Spleen (tissue), 13 donors: ENCODE data around the gene LCE5A. TPM values are rescaled to one million over a fixed set of nuclear protein-coding genes. Genes with fewer than 3 reads are reported as not detected.
A peak's percentile ranks its signal among the peaks of the same experiment; 100 is the strongest.

Experiments
- DNase-seq: peaks from one replicate; pipeline ENCODE4 v3.0.0-alpha.2; 2020
- H3K27ac ChIP-seq, 8 donors: fragments of 200-600 bp; sonication (generic) in 7 of 8; 1 replicate in 4 of 8; 2 replicates in 4 of 8; pipeline versions ENCODE4 v1.5.0 to v1.8.0; 2016 to 2021; ENCODE audit warnings: inconsistent platforms in 4 of 8, mild to moderate bottlenecking in 4 of 8, moderate library complexity in 1 of 8
- H3K27me3 ChIP-seq, 7 donors: fragments of 200-600 bp; sonication (generic) in 6 of 7; replicated peaks in 1 of 7; 1 replicate in 4 of 7; 2 replicates in 3 of 7; pipeline versions ENCODE4 v1.5.0 to v1.8.0; 2016 to 2021; ENCODE audit warnings: inconsistent platforms in 3 of 7, mild to moderate bottlenecking in 1 of 7
- H3K36me3 ChIP-seq, 6 donors: fragments of 200-600 bp; sonication (generic) in 5 of 6; 1 replicate in 4 of 6; 2 replicates in 2 of 6; pipeline versions ENCODE4 v1.5.0 to v1.8.0; 2016 to 2021; ENCODE audit warnings: inconsistent platforms in 2 of 6
- H3K4me1 ChIP-seq, 6 donors: fragments of 200-600 bp; sonication (generic) in 5 of 6; 1 replicate in 3 of 6; 2 replicates in 3 of 6; pipeline versions ENCODE4 v1.5.0 to v1.8.0; 2016 to 2021; ENCODE audit warnings: inconsistent platforms in 3 of 6
- H3K4me3 ChIP-seq, 8 donors: fragments of 200-600 bp; sonication (generic) in 7 of 8; 1 replicate in 4 of 8; 2 replicates in 4 of 8; pipeline versions ENCODE4 v1.5.0 to v1.8.0; 2016 to 2021; ENCODE audit warnings: inconsistent platforms in 4 of 8, mild to moderate bottlenecking in 4 of 8, moderate library complexity in 2 of 8
- H3K9me3 ChIP-seq, 8 donors: fragments of 200-600 bp; sonication (generic) in 7 of 8; 1 replicate in 4 of 8; 2 replicates in 4 of 8; pipeline versions ENCODE4 v1.5.0 to v1.8.0; 2016 to 2021; ENCODE audit warnings: inconsistent platforms in 4 of 8
- POLR2A ChIP-seq, 3 donors: fragments of 450-650 bp; IDR thresholded peaks; one replicate each; pipeline ENCODE4 v1.5.1; 2017; ENCODE audit warnings: antibody characterized with exemption in 3 of 3, mild to moderate bottlenecking in 1 of 3
- POLR2AphosphoS5 ChIP-seq, 3 donors: sonication (generic); formaldehyde crosslinking; IDR thresholded peaks; one replicate each; pipeline ENCODE4 v1.5.1; 2017; ENCODE audit warnings: antibody characterized with exemption in 3 of 3
- WGBS, 5 donors: extraction: QIAGEN DNeasy Blood & Tissue Kit in 3 of 5; methylation state at CpG; one replicate each; pipeline versions ENCODE4 v1.1.5 to v1.1.7; 2013 to 2018; 5-methylcytosine and 5-hydroxymethylcytosine counted together
- intact Hi-C: fragments of 100-400 bp; cut with DNase I; formaldehyde crosslinking; loops from one replicate; pipeline ENCODE4 v1.15.0; 2023; ENCODE audit warnings: low total_unique reads
- long read RNA-seq, 2 donors: transcript quantifications; one replicate each; lab custom pipeline, GENCODE V29; 2026
- polyA plus RNA-seq, 3 donors: library from polyadenylated mRNA; stranded (reverse); fragments of 200-250 nt; gene quantifications; one replicate each; pipeline ENCODE4 v1.2.1, GENCODE V29; 2013
- total RNA-seq, 7 donors: library from RNA; depleted of rRNA in 3 of 7; stranded (reverse); fragments of >200 nt in 3 of 7; fragmentation: NEBNext Ultra II Directional in 4 of 7; extraction: Animal tissue kit (Norgen Biotek cat#: 25700) in 4 of 7; gene quantifications; one replicate each; pipeline versions ENCODE4 v1.1.0 to v1.2.1, GENCODE V29; 2016 to 2021
- TF ChIP-seq, protein P1 (sequence below), 11 experiments: fragments of 200-600 bp in 7 of 11; fragments of 450-650 bp in 4 of 11; sonication (generic) in 4 of 11; IDR thresholded peaks in 8 of 11; conservative IDR thresholded peaks in 3 of 11; 1 replicate in 7 of 11; 2 replicates in 4 of 11; pipeline versions ENCODE4 v1.4.0 to v1.8.0; 2016 to 2021; ENCODE audit warnings: antibody characterized with exemption in 11 of 11, inconsistent platforms in 4 of 11, mild to moderate bottlenecking in 1 of 11
- donor health status: healthy with polysubstance abuse.
- donor health status: DM: no; HTN: no; CAD: no; lungs with moderate emphysema.
- donor health status: DM: no; HTN: no; CAD: no.
- donor health status: Bipolar disorder and iron deficiency.
- donor health status: healthy.
- donor health status: DM: no; HTN: no; CAD: no.
- donor health status: DM: yes; HTN: yes; CAD: no.

Gene LCE5A, protein sequence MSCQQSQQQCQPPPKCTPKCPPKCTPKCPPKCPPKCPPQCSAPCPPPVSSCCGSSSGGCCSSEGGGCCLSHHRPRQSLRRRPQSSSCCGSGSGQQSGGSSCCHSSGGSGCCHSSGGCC
- not detected for total RNA-seq
- not detected for polyA plus RNA-seq
- long read RNA-seq, donor 1: 0 reads
- long read RNA-seq, donor 2: 0 reads

DNA sequence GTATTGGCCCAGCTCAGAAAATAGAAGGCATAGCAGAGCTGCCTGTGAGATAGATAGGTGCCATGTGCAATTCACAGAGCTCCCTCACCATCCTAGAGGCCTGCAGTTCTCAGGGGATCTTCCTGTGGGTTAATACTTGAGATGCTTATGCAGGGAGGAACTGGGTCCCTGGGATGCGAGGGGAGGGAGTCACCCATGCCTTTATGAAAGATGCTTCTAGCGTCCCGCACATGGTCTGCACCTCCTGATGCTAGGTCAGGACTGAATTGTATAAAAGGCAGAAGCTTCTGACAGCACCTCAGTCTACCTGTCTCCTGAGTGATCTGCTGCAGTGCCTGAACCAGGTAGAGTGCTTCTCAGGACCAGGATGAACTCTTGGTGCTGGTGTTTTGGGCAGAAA, at the start of gene LCE5A:
TSS of gene LCE5A (plus strand) at position 301 of the 400 bp plus-strand sequence. CDS start 732 bp downstream, outside the sequence.
- Histone ChIP-seq H3K9me3 (no peaks in the 10 kb centered on the region), H3K4me3 (no peak within 1 kb of the TSS), H3K27me3 (peaks cover 0 to 74% (median 22%) of the 10 kb centered on the region in 7 donors), H3K27ac (no peak within 1 kb of the TSS), H3K4me1 (peaks cover 0 to 8% (median 5%) of the 10 kb centered on the region in 6 donors), H3K36me3 (no peaks in the 10 kb centered on the region)
- WGBS, 5 donors: 84 to 100% (median 94%) methylated on average over 3 of the region's 3 CpGs
- intact Hi-C loops: no loop called here
- no peak for DNase-seq
- TF ChIP-seq, protein P1, sequence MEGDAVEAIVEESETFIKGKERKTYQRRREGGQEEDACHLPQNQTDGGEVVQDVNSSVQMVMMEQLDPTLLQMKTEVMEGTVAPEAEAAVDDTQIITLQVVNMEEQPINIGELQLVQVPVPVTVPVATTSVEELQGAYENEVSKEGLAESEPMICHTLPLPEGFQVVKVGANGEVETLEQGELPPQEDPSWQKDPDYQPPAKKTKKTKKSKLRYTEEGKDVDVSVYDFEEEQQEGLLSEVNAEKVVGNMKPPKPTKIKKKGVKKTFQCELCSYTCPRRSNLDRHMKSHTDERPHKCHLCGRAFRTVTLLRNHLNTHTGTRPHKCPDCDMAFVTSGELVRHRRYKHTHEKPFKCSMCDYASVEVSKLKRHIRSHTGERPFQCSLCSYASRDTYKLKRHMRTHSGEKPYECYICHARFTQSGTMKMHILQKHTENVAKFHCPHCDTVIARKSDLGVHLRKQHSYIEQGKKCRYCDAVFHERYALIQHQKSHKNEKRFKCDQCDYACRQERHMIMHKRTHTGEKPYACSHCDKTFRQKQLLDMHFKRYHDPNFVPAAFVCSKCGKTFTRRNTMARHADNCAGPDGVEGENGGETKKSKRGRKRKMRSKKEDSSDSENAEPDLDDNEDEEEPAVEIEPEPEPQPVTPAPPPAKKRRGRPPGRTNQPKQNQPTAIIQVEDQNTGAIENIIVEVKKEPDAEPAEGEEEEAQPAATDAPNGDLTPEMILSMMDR (IDR thresholded peaks at IDR 0.05 in 8 of 11, conservative IDR thresholded peaks at IDR 0.05 in 3 of 11): no peak
- TF ChIP-seq POLR2A (IDR thresholded peaks at IDR 0.05): no peak

DNA sequence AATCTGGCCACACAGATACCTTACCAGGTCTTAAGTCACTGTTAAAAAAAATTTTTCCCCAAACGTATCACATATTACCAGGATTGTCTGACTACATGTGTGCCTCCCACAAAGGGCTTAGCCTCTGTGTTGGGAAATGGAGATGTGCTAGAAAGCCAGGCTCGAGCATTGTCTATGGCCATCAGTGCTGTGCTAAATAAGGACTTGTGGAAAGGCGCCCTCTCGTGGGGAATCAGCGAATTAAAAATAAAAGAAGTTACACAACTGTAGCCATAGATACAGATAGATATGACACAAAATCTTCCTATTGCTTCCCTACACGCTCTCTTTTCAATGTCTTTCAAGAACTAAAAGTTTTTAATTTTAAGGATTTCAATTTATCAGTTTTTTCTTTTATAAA, 49.1 kb upstream of the LCE5A start:
- TF ChIP-seq, protein P1 (IDR thresholded peaks at IDR 0.05 in 8 of 11, conservative IDR thresholded peaks at IDR 0.05 in 3 of 11): peak in 10 of 11 experiments; percentile 16 to 68 (median 52)
- TF ChIP-seq POLR2AphosphoS5 (IDR thresholded peaks at IDR 0.05) (no peak), POLR2A (IDR thresholded peaks at IDR 0.05) (no peak)
- Histone ChIP-seq H3K9me3 (peaks cover 0 to 13% (median 4%) of the 10 kb centered on the region in 8 donors), H3K27me3 (no peaks in the 10 kb centered on the region), H3K4me3 (no peak overlapping the region), H3K4me1 (peaks cover 0 to 26% (median 13%) of the 10 kb centered on the region in 6 donors), H3K36me3 (no peaks in the 10 kb centered on the region), H3K27ac (no peak overlapping the region)
- DNase-seq: no peak
- intact Hi-C loops: no loop called here
- 7 to 12% (median 9%) methylated on average over 6 of the region's 6 CpGs for WGBS, 5 donors

DNA sequence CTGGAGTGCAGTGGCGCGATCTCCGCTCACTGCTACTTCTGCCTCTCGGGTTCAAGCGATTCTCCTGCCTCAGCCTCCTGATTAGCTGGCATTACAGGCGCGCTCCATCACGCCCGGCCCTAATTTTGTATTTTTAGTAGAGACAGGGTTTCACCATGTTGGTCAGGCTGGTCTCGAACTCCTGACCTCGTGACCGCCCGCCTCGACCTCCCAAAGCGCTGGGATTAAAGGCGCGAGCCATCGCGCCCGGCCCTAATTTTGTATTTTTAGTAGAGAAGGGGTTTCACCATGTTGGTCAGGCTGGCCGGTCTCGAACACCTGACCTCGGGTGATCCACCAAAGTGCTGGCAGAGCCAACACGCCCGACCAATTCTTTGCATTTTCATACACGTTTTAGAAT, 48.0 kb upstream of the LCE5A start:
- TF ChIP-seq, protein P1 (IDR thresholded peaks at IDR 0.05 in 8 of 11, conservative IDR thresholded peaks at IDR 0.05 in 3 of 11): no peak
- no peak for TF ChIP-seq POLR2A (IDR thresholded peaks at IDR 0.05)
- TF ChIP-seq POLR2AphosphoS5 (IDR thresholded peaks at IDR 0.05): no peak
- intact Hi-C loops: no loop called here
- 93 to 97% (median 95%) methylated on average over 26 of the region's 26 CpGs for WGBS, 5 donors
- no peaks in the 10 kb centered on the region for H3K36me3 ChIP-seq
- no peak overlapping the region for H3K4me3 ChIP-seq
- no peaks in the 10 kb centered on the region for H3K27me3 ChIP-seq
- no peak for DNase-seq
- peaks cover 0 to 14% (median 5%) of the 10 kb centered on the region in 8 donors for H3K9me3 ChIP-seq
- no peak overlapping the region for H3K27ac ChIP-seq
- H3K4me1 ChIP-seq: peaks cover 0 to 26% (median 13%) of the 10 kb centered on the region in 6 donors

DNA sequence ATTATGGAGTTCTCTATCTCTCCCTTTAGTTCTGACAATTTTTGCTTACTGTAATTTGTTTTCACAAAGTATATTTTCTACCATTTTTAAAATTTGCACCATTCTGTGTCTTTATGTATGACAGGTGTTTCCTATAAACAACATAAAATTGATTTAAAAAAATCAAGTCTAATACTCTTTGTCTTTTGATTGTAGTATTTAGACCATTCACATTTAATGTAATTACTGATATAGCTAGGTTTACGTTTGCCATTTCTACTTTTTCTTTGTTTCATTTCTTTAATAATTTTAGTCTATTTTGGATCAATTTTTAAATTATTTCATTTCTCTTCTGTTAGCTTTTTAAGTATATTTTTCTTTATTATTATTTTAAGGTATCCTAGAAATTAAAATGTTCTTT, 44.4 kb upstream of the LCE5A start:
- 75 to 98% (median 84%) methylated on average over 1 of the region's 1 CpG for WGBS, 5 donors
- Histone ChIP-seq H3K27me3 (peaks cover 0 to 19% (median 0%) of the 10 kb centered on the region in 7 donors), H3K36me3 (no peaks in the 10 kb centered on the region), H3K4me1 (no peaks in the 10 kb centered on the region), H3K4me3 (no peak overlapping the region), H3K27ac (no peak overlapping the region), H3K9me3 (peaks cover 0 to 14% (median 5%) of the 10 kb centered on the region in 8 donors)
- DNase-seq: no peak
- no peak for TF ChIP-seq POLR2A (IDR thresholded peaks at IDR 0.05)
- TF ChIP-seq, protein P1 (IDR thresholded peaks at IDR 0.05 in 8 of 11, conservative IDR thresholded peaks at IDR 0.05 in 3 of 11): no peak
- TF ChIP-seq POLR2AphosphoS5 (IDR thresholded peaks at IDR 0.05): no peak
- intact Hi-C loops: no loop called here
